Activated T-cell treated with anti-CD3 and anti-CD28 coated beads, Interleukin-2, amount 50 U/mL, for 1 hour (primary cell): ENCODE results near the gene MRPL38.

Source experiments
- DNase-seq: peaks from one replicate; pipeline ENCODE4 v3.0.0-alpha.2; 2020

MRPL38 gene

GRCh38 chr17:75904749-75905521, at the start of gene MRPL38:
TSS of gene MRPL38 (minus strand) at chr17:75904884. CDS start at chr17:75904875, 9 bp downstream.
- peak; percentile 98 for DNase-seq

- no peak for DNase-seq
Observed at GRCh38 chr17:75950855-75951554, 46.3 kb upstream of the MRPL38 start.

GRCh38 chr17:75950421-75950820, 45.7 kb upstream of the MRPL38 start:
- no peak for DNase-seq

GRCh38 chr17:75945211-75945610, 40.5 kb upstream of the MRPL38 start:
- no peak for DNase-seq

- DNase-seq: no peak
Observed at GRCh38 chr17:75943491-75943890, 38.8 kb upstream of the MRPL38 start.

DNA sequence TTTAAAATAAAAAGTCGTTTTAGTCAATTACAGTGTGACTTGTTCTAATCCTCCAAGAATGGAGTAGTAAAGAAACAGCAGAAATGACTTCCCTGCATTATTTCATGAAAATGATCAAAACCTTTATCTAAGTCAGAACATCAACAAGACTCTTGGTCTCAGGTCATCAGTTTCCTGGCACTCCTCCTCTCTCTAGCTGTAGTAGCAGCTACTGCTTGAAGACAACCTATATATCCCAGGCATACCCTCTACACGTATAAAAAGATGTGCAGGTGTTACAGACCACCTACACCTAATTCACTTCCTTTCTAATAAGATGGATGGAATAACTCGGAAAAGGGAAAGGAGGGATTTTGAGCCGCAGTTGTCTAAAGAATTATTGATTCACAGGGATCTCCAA, 37.8 kb upstream of the MRPL38 start:
- DNase-seq: no peak

GRCh38 chr17:75941442-75941819, 36.7 kb upstream of the MRPL38 start:
- no peak for DNase-seq

DNA sequence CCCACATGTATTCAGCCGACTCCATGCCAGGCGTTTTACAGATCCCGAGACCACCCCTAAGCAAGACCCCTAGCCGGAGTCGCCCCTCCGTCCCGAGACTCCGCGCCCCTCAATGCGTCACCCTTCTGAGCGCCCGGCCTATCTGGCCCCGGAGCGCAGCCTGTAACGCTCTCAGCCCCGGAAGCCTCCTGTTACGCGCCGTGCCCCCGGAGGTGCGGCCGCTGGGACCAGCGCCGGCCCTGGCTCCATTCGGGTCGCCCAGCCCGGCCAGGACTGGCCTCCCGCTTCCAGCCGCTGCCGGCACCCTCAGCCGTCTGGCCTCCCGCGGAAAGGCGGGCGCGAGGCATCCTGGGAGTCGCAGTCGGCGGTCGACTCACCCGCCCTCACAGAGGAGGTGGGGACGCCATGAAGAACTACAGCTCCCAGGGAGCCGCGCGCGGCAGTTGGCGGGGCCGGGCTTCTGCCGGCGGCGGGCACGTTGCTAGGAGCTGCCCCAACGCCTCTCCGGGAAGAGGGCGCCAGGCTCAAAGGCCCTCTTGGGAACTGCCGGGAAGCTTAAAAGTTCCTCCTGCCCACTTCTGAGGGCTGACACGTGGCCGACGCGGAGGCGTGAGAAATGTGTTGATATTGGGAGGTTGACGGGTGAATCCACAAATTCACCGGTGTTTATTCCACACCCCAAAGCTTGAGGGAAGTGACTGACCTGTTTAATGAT, 36.2 kb upstream of the MRPL38 start, which contains the start of gene FBF1:
Gene FBF1 (minus strand): TSS at position 316 of the 715 bp plus-strand sequence. CDS start 2,893 bp downstream, outside the sequence.
- peak; percentile 87 for DNase-seq

DNA sequence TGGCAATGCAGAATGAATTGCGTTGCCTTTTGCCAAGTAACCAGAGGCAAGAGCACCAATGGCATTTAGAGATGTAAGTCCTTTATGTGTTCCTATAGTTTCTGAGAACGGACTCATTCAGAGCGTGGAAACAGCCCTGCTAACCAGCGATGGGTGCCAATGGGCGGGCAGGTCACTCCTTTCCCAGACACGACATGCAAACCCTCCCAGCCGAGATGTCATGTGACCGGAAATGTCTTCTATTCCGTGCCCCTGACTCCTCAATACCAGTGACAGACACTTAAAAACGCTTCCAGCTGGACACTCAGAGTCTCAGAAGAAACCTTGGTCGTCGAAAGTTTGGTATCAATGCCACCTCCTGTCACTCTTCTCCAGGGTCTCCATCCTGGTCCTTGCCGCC, 33.0 kb upstream of the MRPL38 start:
- no peak for DNase-seq

DNA sequence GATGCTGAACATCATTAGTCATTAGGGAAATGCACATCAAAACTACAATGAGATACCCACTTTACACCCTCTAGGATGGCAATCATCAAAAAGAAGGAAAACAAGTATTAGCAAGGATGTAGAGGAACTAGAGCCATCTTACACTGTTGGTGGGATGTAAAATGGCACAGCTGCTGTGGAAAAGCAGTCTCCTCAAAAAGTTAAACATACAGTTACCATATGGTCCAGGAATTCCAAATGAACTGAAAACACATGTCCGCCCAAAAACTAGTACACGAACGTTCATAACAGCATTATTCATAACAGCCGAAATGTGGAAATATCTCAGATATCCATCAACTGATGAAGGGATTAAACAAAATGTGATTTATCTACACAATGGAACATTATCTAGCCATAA, 29.1 kb upstream of the MRPL38 start:
- no peak for DNase-seq

GRCh38 chr17:75932852-75933251, 28.2 kb upstream of the MRPL38 start:
- no peak for DNase-seq

DNA sequence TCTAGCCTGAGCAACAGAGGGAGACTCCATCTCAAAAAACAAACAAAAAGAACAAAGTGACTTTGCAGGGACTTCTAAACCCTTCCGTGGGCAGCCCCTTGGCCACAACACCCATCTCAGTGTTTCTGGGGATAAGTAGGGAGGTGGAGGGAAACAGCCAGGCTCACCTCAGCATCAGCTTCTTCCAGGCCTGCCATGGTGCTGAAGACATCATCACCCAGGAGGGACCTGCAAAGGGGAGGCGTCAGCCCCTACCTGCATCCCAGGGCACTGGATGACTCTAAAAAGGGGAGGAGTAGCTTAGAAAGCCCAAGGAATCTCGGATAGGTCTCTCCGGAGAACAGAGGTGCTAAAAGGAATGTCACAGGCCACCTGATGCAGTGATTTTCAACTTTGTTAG, 26.4 kb upstream of the MRPL38 start:
- DNase-seq: no peak

- DNase-seq: no peak
Observed at GRCh38 chr17:75927286-75927922, 22.7 kb upstream of the MRPL38 start.

DNA sequence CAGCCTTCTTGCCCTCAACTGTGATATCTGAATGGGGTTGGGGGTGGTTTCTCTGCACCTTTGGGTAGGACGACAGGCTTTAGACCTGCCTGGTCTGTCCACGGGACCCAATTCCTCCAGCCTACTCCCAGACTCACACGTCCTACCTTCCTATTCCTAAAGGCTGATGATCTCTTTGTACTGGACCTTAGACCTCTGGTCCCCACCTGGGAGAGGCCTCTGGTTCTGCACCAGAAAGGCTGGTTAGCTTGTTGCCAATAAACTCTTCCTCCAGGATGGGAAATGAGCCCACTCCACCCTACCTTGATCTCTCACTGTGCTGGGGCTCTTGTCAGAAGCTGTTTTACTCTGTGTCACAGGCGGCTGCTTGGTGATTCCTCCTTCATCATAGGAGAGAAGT, 21.8 kb upstream of the MRPL38 start:
- no peak for DNase-seq

GRCh38 chr17:75925912-75926311, 21.2 kb upstream of the MRPL38 start:
- DNase-seq: no peak

DNA sequence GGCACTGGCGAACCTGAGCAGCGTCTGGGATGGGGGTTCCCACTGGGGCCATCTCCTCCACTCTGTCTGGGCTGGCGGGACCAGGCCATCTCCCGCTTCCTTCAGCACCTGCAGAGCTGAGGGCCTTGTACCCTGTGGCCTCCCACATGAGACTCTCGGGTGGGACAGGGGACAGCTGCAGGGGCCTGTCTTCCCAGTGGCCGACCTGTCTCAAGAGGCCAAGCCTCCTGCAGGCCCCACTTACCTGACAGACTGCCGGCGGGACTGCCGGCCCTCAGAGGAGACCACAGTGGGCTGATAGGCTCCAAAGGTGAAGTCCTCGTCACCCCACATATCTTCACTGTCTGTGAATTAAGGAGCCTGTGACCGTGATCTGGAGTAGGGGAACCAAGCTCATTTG, 20.4 kb upstream of the MRPL38 start:
- DNase-seq: no peak

DNA sequence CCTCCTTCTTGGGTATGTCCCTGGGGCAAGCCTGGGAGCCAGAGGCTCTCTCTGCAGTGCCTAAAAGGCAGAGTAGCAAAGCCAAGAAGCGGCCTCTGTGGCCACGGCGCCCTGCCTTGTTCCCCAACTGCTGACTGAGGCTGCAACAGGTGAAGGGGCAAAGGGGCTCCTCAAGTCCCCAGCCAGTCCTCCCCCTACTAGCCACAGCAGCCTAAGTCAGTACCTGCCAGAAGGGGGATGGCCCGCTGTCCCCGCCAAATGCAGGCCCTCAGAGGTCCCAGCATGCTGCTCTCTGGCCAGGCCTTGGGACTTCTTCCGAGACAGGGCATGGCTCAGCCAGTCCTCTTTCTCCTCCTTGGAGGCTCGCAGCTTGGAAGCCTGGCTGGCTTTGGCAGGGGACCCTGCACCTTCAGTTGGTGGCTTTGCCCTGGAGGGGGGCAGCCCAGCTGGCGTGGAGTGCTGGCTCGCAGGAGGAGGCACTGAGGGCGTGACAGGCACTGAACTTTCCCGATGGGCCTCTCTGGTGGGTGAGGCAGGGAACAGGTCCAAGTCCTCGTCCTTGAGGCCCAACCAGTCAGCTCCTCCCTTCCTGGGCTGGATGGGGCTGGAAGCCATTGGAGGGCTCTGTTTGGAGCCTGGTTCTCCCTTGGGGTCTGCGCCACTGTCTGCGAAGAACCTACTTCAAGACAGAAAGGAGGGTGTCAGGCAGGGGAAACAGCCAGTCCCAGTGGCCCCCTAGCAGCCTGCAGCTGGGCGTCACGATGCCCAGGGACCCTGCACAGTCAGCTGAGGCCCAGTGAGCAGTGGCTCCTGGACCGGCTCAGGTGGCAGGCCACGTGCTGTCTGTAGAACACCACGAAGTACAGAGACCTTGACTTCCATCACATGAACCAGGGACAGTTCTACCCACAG, 18.5 kb upstream of the MRPL38 start:
- no peak for DNase-seq

- no peak for DNase-seq
Observed at GRCh38 chr17:75922173-75922961, 17.7 kb upstream of the MRPL38 start.

- no peak for DNase-seq
Observed at GRCh38 chr17:75921596-75921995, 16.9 kb upstream of the MRPL38 start.

DNA sequence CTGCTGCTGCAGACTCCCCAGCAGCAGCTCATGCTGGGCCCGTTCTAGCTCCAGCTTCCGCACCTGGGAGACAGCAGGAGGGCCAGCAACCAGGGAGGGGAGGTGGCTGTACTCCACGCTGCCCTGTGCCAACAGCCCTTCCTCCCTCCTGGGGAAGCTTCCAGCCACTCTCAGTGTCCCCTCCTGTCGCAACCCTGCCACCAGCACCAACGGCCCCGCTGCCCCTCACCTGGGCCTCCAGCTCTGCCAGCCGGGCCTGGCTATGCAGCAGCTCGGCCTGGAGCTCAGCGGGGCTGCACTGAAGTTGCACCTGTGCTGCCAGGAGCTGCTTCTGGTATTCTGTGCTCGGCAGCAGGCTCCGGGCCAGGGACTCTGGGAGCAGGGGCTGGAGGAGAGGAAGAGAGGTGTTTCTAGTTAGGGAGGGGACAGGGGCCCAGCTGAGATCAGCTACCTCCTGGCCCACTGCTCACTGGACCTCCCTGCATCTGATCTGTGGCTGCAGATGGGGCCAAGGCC, 15.4 kb upstream of the MRPL38 start:
- DNase-seq: no peak

GRCh38 chr17:75919611-75920010, 14.9 kb upstream of the MRPL38 start:
- DNase-seq: no peak
